H9 (cell line): ENCODE data around the gene NTPCR. TPM values are rescaled to one million over a fixed set of nuclear protein-coding genes. Genes with fewer than 3 reads are reported as not detected.

ENCODE experiments used
- DNase-seq: peaks from one replicate; pipeline ENCODE4 v3.0.0-alpha.2; 2017
- H2AFZ ChIP-seq: one replicate; pipeline ENCODE4 v1.6.1; 2013; ENCODE audit warnings: mild to moderate bottlenecking, low read length, control low read depth, moderate library complexity
- H2AK5ac ChIP-seq: 2 replicates; pipeline ENCODE4 v1.6.1; 2013; ENCODE audit warnings: low read length, control low read depth, mixed read lengths; ENCODE audit not compliant: insufficient read length
- H2BK120ac ChIP-seq: one replicate; pipeline ENCODE4 v1.6.1; 2013; ENCODE audit warnings: low read depth, mild to moderate bottlenecking, low read length, control low read depth, inconsistent platforms; ENCODE audit not compliant: poor library complexity, severe bottlenecking
- H2BK12ac ChIP-seq: 2 replicates; pipeline ENCODE4 v1.6.1; 2013; ENCODE audit warnings: low read length, control low read depth, mixed read lengths, low read depth; ENCODE audit not compliant: insufficient read length
- H2BK15ac ChIP-seq: 2 replicates; pipeline ENCODE4 v1.6.1; 2013; ENCODE audit warnings: low read depth, low read length, control low read depth
- H2BK20ac ChIP-seq: one replicate; pipeline ENCODE4 v1.6.1; 2013; ENCODE audit warnings: low read depth, mild to moderate bottlenecking, low read length, control low read depth, inconsistent platforms; ENCODE audit not compliant: poor library complexity, severe bottlenecking
- H2BK5ac ChIP-seq: 2 replicates; pipeline ENCODE4 v1.6.1; 2013; ENCODE audit warnings: low read length, control low read depth, mixed read lengths; ENCODE audit not compliant: insufficient read length
- H3K14ac ChIP-seq: 2 replicates; pipeline ENCODE4 v1.6.1; 2013; ENCODE audit warnings: low read length, control low read depth; ENCODE audit not compliant: insufficient read depth
- H3K18ac ChIP-seq: 2 replicates; pipeline ENCODE4 v1.6.1; 2013; ENCODE audit warnings: low read depth, mild to moderate bottlenecking, mixed read lengths, low read length, control low read depth; ENCODE audit not compliant: insufficient read length
- H3K23ac ChIP-seq: 2 replicates; pipeline ENCODE4 v1.6.1; 2013; ENCODE audit warnings: low read length, control low read depth, mixed read lengths, low read depth; ENCODE audit not compliant: insufficient read length
- H3K23me2 ChIP-seq: 2 replicates; pipeline ENCODE4 v1.6.1; 2013; ENCODE audit warnings: low read depth, mild to moderate bottlenecking, mixed read lengths, low read length, control low read depth; ENCODE audit not compliant: insufficient read length, poor library complexity, severe bottlenecking
- H3K27ac ChIP-seq: 2 replicates; pipeline ENCODE4 v1.5.1; 2013; ENCODE audit warnings: low read length, control low read depth, mixed read lengths, low read depth; ENCODE audit not compliant: insufficient read length
- H3K27me3 ChIP-seq: 2 replicates; pipeline ENCODE4 v1.6.1; 2013; ENCODE audit warnings: low read length, control low read depth, inconsistent platforms; ENCODE audit not compliant: insufficient read depth
- H3K4ac ChIP-seq: 2 replicates; pipeline ENCODE4 v1.6.1; 2013; ENCODE audit warnings: low read depth, mild to moderate bottlenecking, control low read depth, inconsistent platforms, low read length, moderate library complexity
- H3K4me1 ChIP-seq: 2 replicates; pipeline ENCODE4 v1.6.1; 2013; ENCODE audit warnings: low read length, control low read depth, inconsistent platforms; ENCODE audit not compliant: insufficient read depth
- H3K4me2 ChIP-seq: 2 replicates; pipeline ENCODE4 v1.6.1; 2013; ENCODE audit warnings: low read length, control low read depth, mixed read lengths; ENCODE audit not compliant: insufficient read length, insufficient read depth
- H3K56ac ChIP-seq: 2 replicates; pipeline ENCODE4 v1.6.1; 2013; ENCODE audit warnings: low read depth, mild to moderate bottlenecking, mixed read lengths, low read length, control low read depth; ENCODE audit not compliant: insufficient read length
- H3K79me1 ChIP-seq: 2 replicates; pipeline ENCODE4 v1.6.1; 2013; ENCODE audit warnings: low read depth, mild to moderate bottlenecking, moderate library complexity, low read length, control low read depth, inconsistent platforms; ENCODE audit not compliant: insufficient read depth, poor library complexity, severe bottlenecking
- H3K79me2 ChIP-seq: 2 replicates; pipeline ENCODE4 v1.6.1; 2013; ENCODE audit warnings: low read length, control low read depth, inconsistent platforms; ENCODE audit not compliant: insufficient read depth
- H3K9ac ChIP-seq: 2 replicates; pipeline ENCODE4 v1.6.1; 2013; ENCODE audit warnings: low read length, control low read depth, mixed read lengths; ENCODE audit not compliant: insufficient read length; ENCODE audit errors: extremely low read depth
- H3K9me3 ChIP-seq: one replicate; pipeline ENCODE4 v1.6.1; 2013; ENCODE audit warnings: low read depth, low read length, inconsistent platforms; ENCODE audit not compliant: control insufficient read depth
- H3T11ph ChIP-seq: one replicate; pipeline ENCODE4 v1.6.1; 2013; ENCODE audit warnings: mild to moderate bottlenecking, low read length, control low read depth, inconsistent platforms
- H4K20me1 ChIP-seq: one replicate; pipeline ENCODE4 v1.6.1; 2013; ENCODE audit not compliant: control insufficient read depth, insufficient read length, insufficient read depth
- H4K5ac ChIP-seq: 2 replicates; pipeline ENCODE4 v1.6.1; 2013; ENCODE audit warnings: low read depth, mild to moderate bottlenecking, mixed read lengths, low read length, control low read depth; ENCODE audit not compliant: insufficient read length
- H4K8ac ChIP-seq: replicated peaks from 2 replicates; pipeline ENCODE4 v1.6.1; 2013; ENCODE audit warnings: low read length, control low read depth, mixed read lengths, low read depth; ENCODE audit not compliant: insufficient read length
- H4K91ac ChIP-seq: 2 replicates; pipeline ENCODE4 v1.6.1; 2013; ENCODE audit warnings: low read depth, mild to moderate bottlenecking, moderate library complexity, mixed read lengths, low read length, control low read depth; ENCODE audit not compliant: insufficient read length
- H3K27ac Mint-ChIP-seq, 3 experiments: 2 replicates in 2 of 3; 3 replicates in 1 of 3; pipeline ENCODE4 v1.8.0; 2020 to 2021; ENCODE audit warnings: mixed read lengths in 3 of 3, mild to moderate bottlenecking in 1 of 3, moderate library complexity in 1 of 3
- H3K27me3 Mint-ChIP-seq: 2 replicates; pipeline ENCODE4 v1.8.0; 2021; ENCODE audit warnings: low read depth, mild to moderate bottlenecking, moderate library complexity, mixed read lengths
- H3K36me3 Mint-ChIP-seq, 3 experiments: 2 replicates in 2 of 3; 3 replicates in 1 of 3; pipeline ENCODE4 v1.8.0; 2020 to 2021; ENCODE audit warnings: low read depth in 3 of 3, mixed read lengths in 3 of 3; ENCODE audit not compliant: insufficient read depth in 1 of 3
- H3K4me1 Mint-ChIP-seq, 2 experiments: 2 replicates each; pipeline ENCODE4 v1.8.0; 2020; ENCODE audit warnings: mixed read lengths in 2 of 2
- H3K4me3 Mint-ChIP-seq, 2 experiments: 2 replicates in 1 of 2; 3 replicates in 1 of 2; pipeline ENCODE4 v1.8.0; 2020 to 2021; ENCODE audit warnings: mild to moderate bottlenecking in 2 of 2, mixed read lengths in 2 of 2, moderate library complexity in 1 of 2
- H3K9me3 Mint-ChIP-seq, 2 experiments: 2 replicates in 1 of 2; 3 replicates in 1 of 2; pipeline ENCODE4 v1.8.0; 2020; ENCODE audit warnings: mild to moderate bottlenecking in 2 of 2, mixed read lengths in 2 of 2, moderate library complexity in 1 of 2
- CTCF ChIP-seq: fragments of 200-600 bp; sonication (generic); conservative IDR thresholded peaks from 3 replicates; pipeline ENCODE4 v1.8.0; 2021; ENCODE audit warnings: antibody characterized with exemption, mild to moderate bottlenecking
- WGBS: extraction: QIAGEN DNeasy Blood & Tissue Kit; methylation state at CpG from one replicate; pipeline ENCODE4 v1.1.7; 2013; ENCODE audit warnings: missing lambda C conversion rate, low lambda C conversion rate, mixed read lengths; ENCODE audit not compliant: insufficient read length; ENCODE audit errors: extremely low coverage; 5-methylcytosine and 5-hydroxymethylcytosine counted together
- total RNA-seq: library from RNA; stranded (reverse); gene quantifications from 2 replicates; pipeline ENCODE4 v1.2.1, GENCODE V29; 2021

NTPCR gene
- total RNA-seq, 1 experiment from 2014 or later, result 87.4 TPM

- H3K79me1 ChIP-seq, result no peaks in the 10 kb centered on the region
- H2AK5ac ChIP-seq, result no peak overlapping the region
- DNase-seq, result no peak
- no peak for TF ChIP-seq CTCF
- H2BK12ac ChIP-seq, result no peak overlapping the region
- H3K27ac Mint-ChIP-seq, result no peak overlapping the region; a peak in 2 of 7 replicates
- H3K27me3 Mint-ChIP-seq, result no peaks in the 10 kb centered on the region
- no peak overlapping the region for H3K56ac ChIP-seq
- H3K9ac ChIP-seq, result no peak overlapping the region
- H3K27ac ChIP-seq, result no peak overlapping the region
- no peaks in the 10 kb centered on the region for H3K4me1 ChIP-seq
- H3K9me3 Mint-ChIP-seq, result peaks cover 3 to 5% of the 10 kb centered on the region in 2 experiments; a peak in 3 of 5 replicates
- no peak overlapping the region for H3T11ph ChIP-seq
- no CpG with 5 or more reads among the region's 5 CpGs for WGBS
- no peak overlapping the region for H3K14ac ChIP-seq
- H3K23ac ChIP-seq, result no peak overlapping the region
- H3K36me3 Mint-ChIP-seq, result peaks cover 13 to 29% (median 28%) of the 10 kb centered on the region in 3 experiments
- H4K91ac ChIP-seq, result no peak overlapping the region
- no peak overlapping the region for H3K4me3 Mint-ChIP-seq
- no peaks in the 10 kb centered on the region for H3K79me2 ChIP-seq
- H4K20me1 ChIP-seq, result no peaks in the 10 kb centered on the region
- no peak overlapping the region for H2AFZ ChIP-seq
- no peaks in the 10 kb centered on the region for H3K4me1 Mint-ChIP-seq
- no peak overlapping the region for H2BK20ac ChIP-seq
- no peaks in the 10 kb centered on the region for H3K23me2 ChIP-seq
- no peak overlapping the region for H2BK120ac ChIP-seq
- H3K9me3 ChIP-seq, result no peaks in the 10 kb centered on the region
- H3K27me3 ChIP-seq, result no peaks in the 10 kb centered on the region
- no peak overlapping the region for H2BK5ac ChIP-seq
- H3K18ac ChIP-seq, result no peak overlapping the region
- H3K4ac ChIP-seq, result no peak overlapping the region
- H2BK15ac ChIP-seq, result no peak overlapping the region
- H4K8ac ChIP-seq, result no peak overlapping the region
- no peak overlapping the region for H4K5ac ChIP-seq
- H3K4me2 ChIP-seq, result no peak overlapping the region
Observed at GRCh38 chr1:233005156-233005555, 54.7 kb downstream of the NTPCR start.
